Choroid plexus epithelial cell (primary cell): Measurements from ENCODE around the gene SH3PXD2A.
"Not testable (repeated sequence)": the region's sequence is repeated elsewhere in the genome, so short reads cannot be mapped to it uniquely, and the experiment has no call there.

ENCODE experiments used
- DNase-seq: peaks from one replicate; pipeline ENCODE4 v3.0.0-alpha.2; 2010; ENCODE audit warnings: low read depth
- H3K4me3 ChIP-seq: 2 replicates; pipeline ENCODE4 v1.5.1; 2011; ENCODE audit warnings: low read depth, mild to moderate bottlenecking, control low read depth, low read length, moderate library complexity
- CTCF ChIP-seq: conservative IDR thresholded peaks from 2 replicates; pipeline ENCODE4 v1.5.1; 2011; ENCODE audit warnings: low read depth, mild to moderate bottlenecking, control low read depth, inconsistent platforms, low read length, moderate library complexity

Gene SH3PXD2A

GRCh38 chr10:103849212-103849877 lies 6.0 kb downstream of the SH3PXD2A start:
- no peak overlapping the region for H3K4me3 ChIP-seq

GRCh38 chr10:103847909-103848468 lies 7.4 kb downstream of the SH3PXD2A start:
- no peak for DNase-seq
- peak; percentile 47 for TF ChIP-seq CTCF
- H3K4me3 ChIP-seq, result no peak overlapping the region

More at GRCh38 chr10:103849212-103849877, 6.0 kb downstream of the SH3PXD2A start:
- TF ChIP-seq CTCF, result no peak
- DNase-seq, result no peak

- no peak overlapping the region for H3K4me3 ChIP-seq
- no peak for DNase-seq
- no peak for TF ChIP-seq CTCF
These were observed 8.0 kb downstream of the SH3PXD2A start for GRCh38 chr10:103847346-103847745.

GRCh38 chr10:103845972-103846371 lies 9.4 kb downstream of the SH3PXD2A start:
- DNase-seq, result no peak
- no peak overlapping the region for H3K4me3 ChIP-seq
- TF ChIP-seq CTCF, result no peak

GRCh38 chr10:103845346-103845745 lies 10.0 kb downstream of the SH3PXD2A start:
- not testable (repeated sequence) for H3K4me3 ChIP-seq, DNase-seq

- no peak overlapping the region for H3K4me3 ChIP-seq
- no peak for TF ChIP-seq CTCF
- DNase-seq, result no peak
These were observed 11.4 kb downstream of the SH3PXD2A start for GRCh38 chr10:103843854-103844570.

GRCh38 chr10:103843045-103843444 lies 12.3 kb downstream of the SH3PXD2A start:
- no peak overlapping the region for H3K4me3 ChIP-seq
- no peak for TF ChIP-seq CTCF

More at GRCh38 chr10:103843045-103843444, 12.3 kb downstream of the SH3PXD2A start:
- DNase-seq, result no peak
